RWPE2 (cell line): Measurements from ENCODE around the gene HTRA2.

ENCODE experiments used
- ATAC-seq: fragments of 200-7000 bp; cut with Tn5 transposase; 3 replicates; pipeline ENCODE4 v1.9.1; 2021; ENCODE audit warnings: low read depth
- DNase-seq: peaks from one replicate; pipeline ENCODE4 v3.0.0-alpha.2; 2020; ENCODE audit warnings: low spot score
- H3K27ac ChIP-seq: fragments of 450-650 bp; 2 replicates; pipeline ENCODE4 v1.5.1; 2017; ENCODE audit warnings: mild to moderate bottlenecking; ENCODE audit not compliant: poor library complexity, severe bottlenecking
- H3K27me3 ChIP-seq: fragments of 250-450 bp; sonication (Bioruptor Pico); 2 replicates; pipeline ENCODE4 v1.5.1; 2021; ENCODE audit warnings: mild to moderate bottlenecking, moderate library complexity; ENCODE audit not compliant: insufficient read depth, poor library complexity, severe bottlenecking
- H3K36me3 ChIP-seq: fragments of 250-450 bp; sonication (Bioruptor Pico); 2 replicates; pipeline ENCODE4 v1.5.1; 2020; ENCODE audit warnings: low read depth, mild to moderate bottlenecking, moderate library complexity
- H3K4me1 ChIP-seq: fragments of 250-450 bp; sonication (Bioruptor Pico); 2 replicates; pipeline ENCODE4 v1.5.1; 2021; ENCODE audit warnings: mild to moderate bottlenecking, moderate library complexity; ENCODE audit not compliant: insufficient read depth, poor library complexity, severe bottlenecking
- H3K4me3 ChIP-seq: fragments of 250-450 bp; sonication (Bioruptor Pico); 2 replicates; pipeline ENCODE4 v1.5.1; 2021; ENCODE audit warnings: mild to moderate bottlenecking, moderate library complexity; ENCODE audit not compliant: severe bottlenecking
- H3K9me3 ChIP-seq: fragments of 250-450 bp; sonication (Bioruptor Pico); 2 replicates; pipeline ENCODE4 v1.5.1; 2021; ENCODE audit warnings: mild to moderate bottlenecking, moderate library complexity; ENCODE audit not compliant: severe bottlenecking
- TF ChIP-seq, protein P1 (sequence below): fragments of 450-650 bp; IDR thresholded peaks from one replicate; pipeline ENCODE4 v1.5.1; 2017; ENCODE audit warnings: mild to moderate bottlenecking, moderate library complexity; ENCODE audit not compliant: poor library complexity, severe bottlenecking

Gene HTRA2

DNA sequence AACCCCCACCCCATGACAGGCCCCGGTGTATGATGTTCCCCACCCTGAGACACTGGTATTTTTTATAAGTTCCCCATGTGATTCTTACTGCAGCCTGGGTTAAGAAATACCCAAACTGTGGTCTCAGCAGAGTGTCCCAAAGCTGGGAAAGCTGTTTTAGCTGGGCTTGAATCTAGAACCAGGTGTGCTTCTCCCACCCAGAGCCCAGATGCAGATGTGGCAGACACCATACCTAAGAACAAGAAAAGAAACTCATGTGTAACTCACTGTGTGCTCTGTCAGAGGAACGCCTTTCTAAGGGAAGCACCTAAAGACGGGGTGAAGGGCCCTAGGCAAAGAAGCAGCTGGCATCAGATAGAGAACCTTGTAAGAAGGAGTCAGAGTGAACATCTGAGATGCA lies 48.7 kb downstream of the HTRA2 start:
- Histone ChIP-seq H3K9me3 (no peaks in the 10 kb centered on the region), H3K36me3 (no peaks in the 10 kb centered on the region), H3K27ac (no peak overlapping the region), H3K4me3 (no peak overlapping the region), H3K4me1 (peaks cover 10% of the 10 kb centered on the region), H3K27me3 (no peaks in the 10 kb centered on the region)
- ATAC-seq (no peak), DNase-seq (no peak)
- TF ChIP-seq, protein P1, sequence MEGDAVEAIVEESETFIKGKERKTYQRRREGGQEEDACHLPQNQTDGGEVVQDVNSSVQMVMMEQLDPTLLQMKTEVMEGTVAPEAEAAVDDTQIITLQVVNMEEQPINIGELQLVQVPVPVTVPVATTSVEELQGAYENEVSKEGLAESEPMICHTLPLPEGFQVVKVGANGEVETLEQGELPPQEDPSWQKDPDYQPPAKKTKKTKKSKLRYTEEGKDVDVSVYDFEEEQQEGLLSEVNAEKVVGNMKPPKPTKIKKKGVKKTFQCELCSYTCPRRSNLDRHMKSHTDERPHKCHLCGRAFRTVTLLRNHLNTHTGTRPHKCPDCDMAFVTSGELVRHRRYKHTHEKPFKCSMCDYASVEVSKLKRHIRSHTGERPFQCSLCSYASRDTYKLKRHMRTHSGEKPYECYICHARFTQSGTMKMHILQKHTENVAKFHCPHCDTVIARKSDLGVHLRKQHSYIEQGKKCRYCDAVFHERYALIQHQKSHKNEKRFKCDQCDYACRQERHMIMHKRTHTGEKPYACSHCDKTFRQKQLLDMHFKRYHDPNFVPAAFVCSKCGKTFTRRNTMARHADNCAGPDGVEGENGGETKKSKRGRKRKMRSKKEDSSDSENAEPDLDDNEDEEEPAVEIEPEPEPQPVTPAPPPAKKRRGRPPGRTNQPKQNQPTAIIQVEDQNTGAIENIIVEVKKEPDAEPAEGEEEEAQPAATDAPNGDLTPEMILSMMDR, result no peak

GRCh38 chr2:74581463-74581862 lies 51.7 kb downstream of the HTRA2 start:
- Histone ChIP-seq H3K9me3 (no peaks in the 10 kb centered on the region), H3K4me3 (no peak overlapping the region), H3K4me1 (no peaks in the 10 kb centered on the region), H3K27me3 (no peaks in the 10 kb centered on the region), H3K27ac (no peak overlapping the region), H3K36me3 (no peaks in the 10 kb centered on the region)
- TF ChIP-seq, protein P1, result no peak
- ATAC-seq (no peak), DNase-seq (no peak)

DNA sequence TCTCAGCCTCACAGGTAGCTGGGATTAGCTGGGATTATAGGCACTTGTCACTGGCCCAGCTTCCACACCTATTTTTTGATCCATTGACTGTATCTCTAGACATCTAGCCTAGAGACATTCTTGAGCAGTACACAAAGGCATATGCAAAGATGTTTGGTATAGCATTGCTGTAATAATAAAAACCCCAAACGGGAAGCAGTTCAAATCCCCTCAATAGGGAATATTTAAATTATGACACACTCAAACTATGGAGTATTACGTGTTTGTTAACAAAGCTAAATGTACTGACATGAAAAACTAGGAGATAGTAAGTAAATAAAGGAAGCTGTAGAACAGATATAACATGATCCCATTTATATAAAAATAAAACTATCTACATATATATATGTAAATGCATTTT lies 52.5 kb downstream of the HTRA2 start:
- TF ChIP-seq, protein P1, result no peak
- no peaks in the 10 kb centered on the region for H3K4me1 ChIP-seq
- no peak for DNase-seq
- no peaks in the 10 kb centered on the region for H3K36me3 ChIP-seq
- no peak for ATAC-seq
- H3K27me3 ChIP-seq, result no peaks in the 10 kb centered on the region
- H3K4me3 ChIP-seq, result no peak overlapping the region
- H3K27ac ChIP-seq, result no peak overlapping the region
- H3K9me3 ChIP-seq, result no peaks in the 10 kb centered on the region
